K562 (cell line): ENCODE data around the gene MPC2. TPM values are rescaled to one million over a fixed set of nuclear protein-coding genes. Genes with fewer than 3 reads are reported as not detected.

Experiments used
- ATAC-seq: fragments of 200-7000 bp; cut with Tn5 transposase; 3 replicates; pipeline ENCODE4 v1.9.1; 2020; ENCODE audit warnings: moderate library complexity
- BruUV-seq: library from RNA; stranded (reverse); fragments of 400-500 nt; replicated peaks from 2 replicates; lab custom pipeline; 2021; lab: Mats Ljungman, UMichigan
- CTCF ChIA-PET: fragments of 300-600 bp; formaldehyde crosslinking; extraction: SDS; loops from one replicate; lab custom pipeline; 2021; ENCODE audit warnings: low intra/inter-chr PET ratio; lab: Yijun Ruan, JAX
- POLR2A ChIA-PET: fragments of 300-600, 350-650 bp; sonication (Branson Sonifier 250); formaldehyde crosslinking; extraction: SDS; loops from one replicate; lab custom pipeline; 2021; ENCODE audit warnings: antibody characterized with exemption, inconsistent platforms; lab: Yijun Ruan, JAX
- DNase-seq, 4 experiments: peaks; one replicate each; pipeline versions ENCODE4 v3.0.0 to v3.0.0-alpha.2; 2011 to 2018; ENCODE audit warnings: low spot score in 3 of 4, mixed read lengths in 3 of 4; ENCODE audit errors: extremely low read depth in 1 of 4
- FAIRE-seq: peaks from 2 replicates; lab custom pipeline; 2011; peaks lifted over from hg19 to GRCh38; lab: Jason Lieb, UNC
- H2AFZ ChIP-seq: 2 replicates; pipeline ENCODE4 v1.6.0; 2011; ENCODE audit warnings: low read depth, low read length, control low read depth, inconsistent platforms
- H3K27ac ChIP-seq: fragments of 200-600 bp; 3 replicates; pipeline ENCODE4 v1.8.0; 2011; ENCODE audit warnings: low read depth, mild to moderate bottlenecking, control low read depth, inconsistent platforms, low read length, moderate library complexity, mixed read lengths; ENCODE audit errors: extremely low read depth
- H3K27me3 ChIP-seq, 2 experiments: fragments of 300-600 bp in 1 of 2; 2 replicates in 1 of 2; 3 replicates in 1 of 2; pipeline versions ENCODE4 v1.6.0 to v1.8.0; 2011; ENCODE audit warnings: inconsistent platforms in 2 of 2, low read length in 2 of 2, mild to moderate bottlenecking in 1 of 2, mixed read lengths in 1 of 2, moderate library complexity in 1 of 2; ENCODE audit not compliant: control insufficient read depth in 2 of 2, insufficient read depth in 2 of 2
- H3K36me3 ChIP-seq: fragments of 300-600 bp; 3 replicates; pipeline ENCODE4 v1.8.0; 2011; ENCODE audit warnings: mild to moderate bottlenecking, low read length, inconsistent platforms; ENCODE audit not compliant: control insufficient read depth, insufficient read depth
- H3K4me1 ChIP-seq, 2 experiments: fragments of 200-600 bp in 1 of 2; replicated peaks in 1 of 2; 2 replicates in 1 of 2; 3 replicates in 1 of 2; pipeline versions ENCODE4 v1.5.1 to v1.8.0; 2011; ENCODE audit warnings: inconsistent platforms in 2 of 2, low read length in 2 of 2, mild to moderate bottlenecking in 1 of 2, mixed read lengths in 1 of 2, moderate library complexity in 1 of 2; ENCODE audit not compliant: control insufficient read depth in 2 of 2, insufficient read depth in 2 of 2
- H3K4me2 ChIP-seq: 2 replicates; pipeline ENCODE4 v1.6.1; 2011; ENCODE audit warnings: low read length, control low read depth, inconsistent platforms, mixed read lengths; ENCODE audit not compliant: insufficient read depth
- H3K4me3 ChIP-seq: fragments of 200-600 bp; sonication (generic), shearing (Covaris generic); 2 replicates; pipeline ENCODE4 v1.5.1; 2016; ENCODE audit warnings: control low read depth, inconsistent platforms
- H3K79me2 ChIP-seq: fragments of 200-600 bp; 3 replicates; pipeline ENCODE4 v1.8.0; 2011; ENCODE audit warnings: low read length, inconsistent platforms; ENCODE audit not compliant: control insufficient read depth, insufficient read depth
- H3K9ac ChIP-seq, 2 experiments: 2 replicates each; pipeline versions ENCODE4 v1.6.0 to v1.6.1; 2011; ENCODE audit warnings: low read depth in 2 of 2, low read length in 2 of 2, control low read depth in 1 of 2, inconsistent platforms in 1 of 2, mild to moderate bottlenecking in 1 of 2, mixed read lengths in 1 of 2; ENCODE audit not compliant: insufficient read depth in 1 of 2
- H3K9me1 ChIP-seq: one replicate; pipeline ENCODE4 v1.6.0; 2011; ENCODE audit warnings: inconsistent platforms, mild to moderate bottlenecking, low read length, moderate library complexity; ENCODE audit not compliant: control insufficient read depth, insufficient read depth
- H3K9me3 ChIP-seq: replicated peaks from 2 replicates; pipeline ENCODE4 v1.5.1; 2011; ENCODE audit warnings: low read depth, low read length, inconsistent platforms; ENCODE audit not compliant: control insufficient read depth, insufficient read depth
- H4K20me1 ChIP-seq: replicated peaks from 2 replicates; pipeline ENCODE4 v1.6.1; 2011; ENCODE audit warnings: low read length, inconsistent platforms, mixed read lengths; ENCODE audit not compliant: control insufficient read depth, insufficient read depth
- EP300 ChIP-seq: IDR thresholded peaks from 2 replicates; pipeline ENCODE4 v1.6.1; 2012; ENCODE audit warnings: low read length, improper control_type of control experiment
- KDM4B ChIP-seq, 2 experiments: fragments of 450-650 bp in 1 of 2; sonication (generic) in 1 of 2; IDR thresholded peaks; 2 replicates each; pipeline ENCODE4 v1.6.1; 2016 to 2017; ENCODE audit warnings: borderline replicate concordance in 2 of 2, antibody characterized with exemption in 1 of 2, low read depth in 1 of 2, mild to moderate bottlenecking in 1 of 2
- NR4A1 ChIP-seq, 2 experiments: fragments of 250-450 bp in 1 of 2; fragments of 450-650 bp in 1 of 2; sonication (Bioruptor Pico) in 1 of 2; IDR thresholded peaks; 2 replicates each; pipeline versions ENCODE4 v1.4.0 to v1.6.1; 2016 to 2020; ENCODE audit warnings: mild to moderate bottlenecking in 2 of 2, missing compliant biosample characterization in 1 of 2, missing genetic modification characterization in 1 of 2, moderate library complexity in 1 of 2
- SMAD2 ChIP-seq: fragments of 150-350 bp; IDR thresholded peaks from 2 replicates; pipeline ENCODE4 v1.6.1; 2014; ENCODE audit warnings: low read depth, mild to moderate bottlenecking, low read length
- SP2 ChIP-seq: IDR thresholded peaks from 2 replicates; pipeline ENCODE4 v1.6.1; 2011; ENCODE audit warnings: mild to moderate bottlenecking, low read depth, low read length, moderate library complexity; ENCODE audit not compliant: poor library complexity, severe bottlenecking; ENCODE audit errors: extremely low read depth
- SRF ChIP-seq, 2 experiments: fragments of 250-450, 450-650 bp in 1 of 2; sonication (Bioruptor Pico) in 1 of 2; sonication (generic) in 1 of 2; formaldehyde crosslinking; IDR thresholded peaks; 2 replicates each; pipeline versions ENCODE4 v1.5.0 to v1.5.1; 2020 to 2022; ENCODE audit warnings: mild to moderate bottlenecking in 1 of 2, missing genetic modification reagents in 1 of 2
- TFAP4 ChIP-seq: sonication (generic); formaldehyde crosslinking; IDR thresholded peaks from 2 replicates; pipeline ENCODE4 v1.8.0; 2022; ENCODE audit warnings: missing genetic modification reagents, mild to moderate bottlenecking, moderate library complexity, borderline replicate concordance
- ZNF184 ChIP-seq: sonication (generic); formaldehyde crosslinking; IDR thresholded peaks from 2 replicates; pipeline ENCODE4 v1.5.0; 2020; ENCODE audit warnings: missing genetic modification reagents
- ZNF584 ChIP-seq: fragments of 200-800 bp; sonication (Bioruptor generic); IDR thresholded peaks from 2 replicates; pipeline ENCODE4 v1.6.1; 2016; ENCODE audit warnings: low read depth, mild to moderate bottlenecking, missing genetic modification characterization, missing compliant biosample characterization
- ZNF780A ChIP-seq: fragments of 250-450 bp; sonication (Bioruptor Pico); IDR thresholded peaks from 2 replicates; pipeline ENCODE4 v1.5.0; 2021; ENCODE audit warnings: mild to moderate bottlenecking
- WGBS: fragments of 100-300 bp; shearing (Covaris generic); methylation state at CpG from one replicate; pipeline ENCODE4 v1.1.6; 2016; ENCODE audit warnings: low coverage, mixed read lengths; ENCODE audit not compliant: insufficient coverage; ENCODE audit errors: missing lambda C conversion rate; 5-methylcytosine and 5-hydroxymethylcytosine counted together
- in situ Hi-C: fragments of 300-500 bp; cut with MboI; formaldehyde crosslinking; loops from 4 replicates; pipeline ENCODE4 v1.15.0; 2018; ENCODE audit warnings: inconsistent platforms, mixed read lengths
- intact Hi-C: fragments of 100-400 bp; cut with micrococcal nuclease; formaldehyde crosslinking; loops from 2 replicates; pipeline ENCODE4 v1.14.2; 2022
- polyA plus RNA-seq, 8 experiments: library from polyadenylated mRNA; depleted of rRNA in 4 of 8; stranded (reverse) in 5 of 8; unstranded in 3 of 8; fragments of >200 nt; fragmentation: Nextera tagmentation in 2 of 8; fragmentation: Illumina TruSeq in 1 of 8; extraction: Ambion mirVana in 2 of 8; extraction: Trizol in 1 of 8; gene quantifications; 2 replicates each; pipeline versions ENCODE4 v1.2.1 to v1.2.3, GENCODE V29; 2011 to 2014; ENCODE audit warnings: inconsistent platforms in 1 of 8, missing spikeins in 1 of 8
- total RNA-seq, 7 experiments: library from RNA; depleted of rRNA in 6 of 7; stranded (reverse); fragments of >200 nt in 6 of 7; fragmentation: Illumina TruSeq in 2 of 7; extraction: Trizol in 2 of 7; gene quantifications; 2 replicates each; pipeline versions ENCODE4 v1.2.1 to v1.2.3, GENCODE V29; 2011 to 2021; ENCODE audit warnings: low replicate concordance in 1 of 7

MPC2 gene
- total and polyA plus RNA-seq, 9 of the 15 experiments (the other 6 are each of a cell fraction or from before 2014, with no cell fraction given), result 70.7 to 179 (median 144) TPM

- ATAC-seq, result no peak
- POLR2A ChIA-PET, result interaction anchor here (0.7 to 2.0 kb wide), 7 partner anchors 10 to 35 kb away, joined by 3 to 11 read pairs (median 5); partner anchors contain the start of gene ADCY10
- H3K9me3 ChIP-seq, result no peaks in the 10 kb centered on the region
- TF ChIP-seq ZNF584 (CRISPR knock-in tag) (no peak), TFAP4 (CRISPR knock-in tag) (no peak), SP2 (no peak), EP300 (no peak), SRF (CRISPR knock-in tag; IDR thresholded peaks at IDR 0.05) (no peak), KDM4B (IDR thresholded peaks at IDR 0.05; ENCODE audit: borderline replicate concordance in 2 of 2, low read depth in 1 of 2) (no peak), NR4A1 (CRISPR knock-in tag; IDR thresholded peaks at IDR 0.05) (no peak), NR4A1 (tag; IDR thresholded peaks at IDR 0.05) (no peak), ZNF184 (CRISPR knock-in tag) (no peak), SMAD2 (no peak), ZNF780A (CRISPR knock-in tag) (no peak)
- BruUV-seq, result no TSS peak
- no peak overlapping the region for H2AFZ ChIP-seq
- CTCF ChIA-PET, result interaction anchor here (0.6 kb wide), 1 partner anchor 36 kb away, joined by 4 read pairs; no protein-coding TSS in a partner anchor
- H3K79me2 ChIP-seq, result 0 out of 3 replicates have a peak, but pooled peaks cover 3% of the 10 kb centered on the region
- H3K4me1 ChIP-seq, result peaks cover 5 to 13% of the 10 kb centered on the region in 2 experiments; a peak in 4 of 5 replicates
- H4K20me1 ChIP-seq, result no peaks in the 10 kb centered on the region
- peaks cover 5% of the 10 kb centered on the region; the same call in 1 of the 3 replicates for H3K36me3 ChIP-seq
- no peak overlapping the region for H3K4me3 ChIP-seq
- in situ Hi-C loops (no loop called here), intact Hi-C loops (no loop called here)
- no peak overlapping the region for H3K9ac ChIP-seq
- no peak overlapping the region for H3K27ac ChIP-seq
- 71% methylated on average over 3 of the region's 3 CpGs for WGBS
- H3K27me3 ChIP-seq, result no peaks in the 10 kb centered on the region
- DNase-seq, result no peak
- FAIRE-seq, result no peak
- H3K4me2 ChIP-seq, result no peak overlapping the region
- H3K9me1 ChIP-seq, result no peaks in the 10 kb centered on the region
Measured at GRCh38 chr1:167881786-167882185, 55.1 kb downstream of the MPC2 start.
